ENCODE results near the gene PDLIM4. TPM values are rescaled to one million over a fixed set of nuclear protein-coding genes. Genes with fewer than 3 reads are reported as not detected.

PDLIM4 gene
- total RNA-seq, 2 experiments from 2014 or later, result not detected

GRCh38 chr5:132256086-132256782 is 1.3 kb upstream of the PDLIM4 start:
- peaks cover 17% of the 10 kb centered on the region for H3K4me1 Mint-ChIP-seq (ENCODE audit: low read depth)
- H3K36me3 Mint-ChIP-seq (ENCODE audit: low read depth), result no peaks in the 10 kb centered on the region
- POLR2A ChIA-PET, result interaction anchor here (1.2 kb wide), 1 partner anchor 8 kb away, joined by 3 read pairs; no protein-coding TSS in a partner anchor

GRCh38 chr5:132256783-132257130 is 739 bp upstream of the PDLIM4 start:
- Mint-ChIP-seq H3K4me1 (ENCODE audit: low read depth) (peaks cover 18% of the 10 kb centered on the region), H3K27ac (no peak overlapping the region), H3K4me3 (no peak overlapping the region), H3K9me3 (no peaks in the 10 kb centered on the region), H3K36me3 (ENCODE audit: low read depth) (no peaks in the 10 kb centered on the region), H3K27me3 (peaks cover 13% of the 10 kb centered on the region)
- CTCF ChIA-PET, result no interaction called here
- ATAC-seq (no peak), DNase-seq (no peak)
- intact Hi-C loops (cut with micrococcal nuclease), result no loop called here
- POLR2A ChIA-PET, result interaction anchor here (0.7 kb wide), 1 partner anchor 10 kb away, joined by 3 read pairs; no protein-coding TSS in a partner anchor
- TF ChIP-seq CTCF (IDR thresholded peaks at IDR 0.05), result no peak

More at GRCh38 chr5:132256086-132256782, 1.3 kb upstream of the PDLIM4 start:
- TF ChIP-seq CTCF (IDR thresholded peaks at IDR 0.05), result no peak
- Mint-ChIP-seq H3K27ac (no peak overlapping the region), H3K4me3 (no peak overlapping the region), H3K9me3 (no peaks in the 10 kb centered on the region), H3K27me3 (peaks cover 13% of the 10 kb centered on the region)
- CTCF ChIA-PET, result interaction anchor here (0.6 to 2.6 kb wide), 4 partner anchors 16 to 294 kb away, joined by 3 to 11 read pairs (median 3); no protein-coding TSS in a partner anchor
- DNase-seq (no peak), ATAC-seq (no peak)
- intact Hi-C loops (cut with micrococcal nuclease), result no loop called here

- H3K4me3 Mint-ChIP-seq, result no peak overlapping the region
Measured at GRCh38 chr5:132258102-132259068, 889 bp downstream of the PDLIM4 start.

GRCh38 chr5:132259069-132259851 is 1.8 kb downstream of the PDLIM4 start:
- ATAC-seq, result no peak
- Mint-ChIP-seq H3K4me1 (ENCODE audit: low read depth) (peaks cover 33% of the 10 kb centered on the region), H3K27me3 (peaks cover 13% of the 10 kb centered on the region), H3K36me3 (ENCODE audit: low read depth) (no peaks in the 10 kb centered on the region), H3K9me3 (no peaks in the 10 kb centered on the region), H3K27ac (no peak overlapping the region), H3K4me3 (no peak overlapping the region)
- ChIA-PET CTCF (interaction anchor here (0.7 to 7.7 kb wide), 2 partner anchors 21 to 26 kb away, joined by 3 to 44 read pairs; no protein-coding TSS in a partner anchor), POLR2A (interaction anchor here (0.5 to 0.9 kb wide), 2 partner anchors 19 to 1050 kb away, joined by 3 read pairs; no protein-coding TSS in a partner anchor)
- intact Hi-C loops (cut with micrococcal nuclease), result no loop called here
- no peak for DNase-seq
- TF ChIP-seq CTCF (IDR thresholded peaks at IDR 0.05), result no peak

More at GRCh38 chr5:132258102-132259068, 889 bp downstream of the PDLIM4 start:
- no peak for TF ChIP-seq CTCF (IDR thresholded peaks at IDR 0.05)
- ATAC-seq (no peak), DNase-seq (no peak)
- Mint-ChIP-seq H3K27me3 (peaks cover 13% of the 10 kb centered on the region), H3K9me3 (no peaks in the 10 kb centered on the region), H3K36me3 (ENCODE audit: low read depth) (no peaks in the 10 kb centered on the region), H3K27ac (no peak overlapping the region), H3K4me1 (ENCODE audit: low read depth) (peaks cover 25% of the 10 kb centered on the region)
- ChIA-PET CTCF (interaction anchor here (7.7 kb wide), 1 partner anchor 20 kb away, joined by 44 read pairs; no protein-coding TSS in a partner anchor), POLR2A (interaction anchor here (0.9 kb wide), 1 partner anchor 19 kb away, joined by 3 read pairs; no protein-coding TSS in a partner anchor)
- intact Hi-C loops (cut with micrococcal nuclease), result no loop called here

All from activated CD8-positive, alpha-beta T cell treated with anti-CD3 and anti-CD28 coated beads for 36 hours (primary cell).